Muscle layer of colon (tissue), 2 donors: ENCODE measurements around the gene MACROD2.

Experiments
- H3K27ac ChIP-seq: one replicate; pipeline ENCODE4 v1.7.0; 2013; ENCODE audit warnings: low read depth, mild to moderate bottlenecking, low read length, moderate library complexity
- H3K27me3 ChIP-seq, 2 donors: one replicate each; pipeline ENCODE4 v1.7.0; 2013; ENCODE audit warnings: low read length in 2 of 2, mild to moderate bottlenecking in 2 of 2; ENCODE audit not compliant: insufficient read depth in 2 of 2, control insufficient read depth in 1 of 2
- H3K36me3 ChIP-seq: one replicate; pipeline ENCODE4 v1.7.0; 2013; ENCODE audit warnings: mild to moderate bottlenecking, low read length; ENCODE audit not compliant: insufficient read depth
- H3K4me1 ChIP-seq: one replicate; pipeline ENCODE4 v1.7.0; 2013; ENCODE audit warnings: mild to moderate bottlenecking, low read length; ENCODE audit not compliant: insufficient read depth
- H3K4me3 ChIP-seq, 2 donors: one replicate each; pipeline ENCODE4 v1.7.0; 2013; ENCODE audit warnings: low read length in 2 of 2, low read depth in 1 of 2, mild to moderate bottlenecking in 1 of 2, moderate library complexity in 1 of 2
- H3K9ac ChIP-seq: one replicate; pipeline ENCODE4 v1.7.0; 2013; ENCODE audit warnings: low read length
- H3K9me3 ChIP-seq: one replicate; pipeline ENCODE4 v1.7.0; 2013; ENCODE audit warnings: mild to moderate bottlenecking, low read length
- donor health status: abdominal sarcoma.
- donor health status: Adenocarcinoma of cecum.

MACROD2 gene

DNA sequence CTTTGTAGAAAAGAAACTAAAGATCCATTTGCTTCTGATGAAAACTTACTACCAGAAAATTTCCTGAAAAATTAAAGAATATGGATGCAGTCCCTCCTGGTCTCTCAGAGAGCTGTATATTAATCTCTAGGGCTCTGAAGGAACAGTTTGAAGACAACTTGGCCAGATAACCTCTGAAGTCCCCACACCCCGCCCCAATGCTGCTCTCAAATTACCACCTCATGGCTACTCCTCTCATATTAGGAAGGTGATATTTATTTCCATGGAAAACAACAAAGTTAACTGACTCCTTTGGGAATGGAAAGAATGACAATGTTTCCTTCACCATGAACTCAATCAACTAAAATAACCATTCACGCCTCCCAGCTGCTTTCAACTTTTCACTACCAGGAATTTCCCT, 750.5 kb downstream of the MACROD2 start:
- no peak overlapping the region for H3K9ac ChIP-seq
- no peak overlapping the region for H3K27ac ChIP-seq
- H3K36me3 ChIP-seq = no peaks in the 10 kb centered on the region

DNA sequence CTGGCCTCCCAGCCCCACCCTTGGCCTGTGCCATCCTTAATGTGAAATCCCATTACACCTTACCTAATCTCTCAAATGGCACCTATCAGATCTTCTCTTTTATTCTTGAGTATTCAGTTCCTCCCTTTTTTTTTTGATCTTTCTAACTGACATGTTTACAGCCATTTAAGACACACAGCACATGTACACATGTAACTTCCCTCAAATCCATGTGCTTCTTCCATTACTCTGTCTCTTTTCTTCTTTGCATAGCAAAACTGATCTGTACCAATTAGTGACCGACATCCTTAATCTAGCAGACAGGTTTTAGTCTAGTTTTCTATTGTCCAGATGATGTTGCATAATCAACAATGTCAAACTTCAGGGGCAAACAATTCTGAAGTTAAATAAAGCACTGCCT, 755.9 kb downstream of the MACROD2 start:
- H3K4me1 ChIP-seq = no peaks in the 10 kb centered on the region
- H3K9me3 ChIP-seq = no peaks in the 10 kb centered on the region
- no peaks in the 10 kb centered on the region for H3K36me3 ChIP-seq
- H3K4me3 ChIP-seq = no peak overlapping the region
- H3K27me3 ChIP-seq = no peaks in the 10 kb centered on the region
- H3K27ac ChIP-seq = no peak overlapping the region
- no peak overlapping the region for H3K9ac ChIP-seq

More for the DNA sequence above, 750.5 kb downstream of the MACROD2 start:
- Histone ChIP-seq H3K4me1 (no peaks in the 10 kb centered on the region), H3K27me3 (no peaks in the 10 kb centered on the region), H3K9me3 (no peaks in the 10 kb centered on the region), H3K4me3 (no peak overlapping the region)

GRCh38 chr20:14757728-14758127, 762.4 kb downstream of the MACROD2 start:
- Histone ChIP-seq H3K9me3 (no peaks in the 10 kb centered on the region), H3K36me3 (no peaks in the 10 kb centered on the region), H3K9ac (no peak overlapping the region), H3K4me1 (no peaks in the 10 kb centered on the region), H3K27ac (no peak overlapping the region), H3K4me3 (no peak overlapping the region), H3K27me3 (no peaks in the 10 kb centered on the region)

- no peak overlapping the region for H3K27ac ChIP-seq
- no peaks in the 10 kb centered on the region for H3K4me1 ChIP-seq
- no peaks in the 10 kb centered on the region for H3K27me3 ChIP-seq
- H3K4me3 ChIP-seq = no peak overlapping the region
- H3K9ac ChIP-seq = no peak overlapping the region
- no peaks in the 10 kb centered on the region for H3K36me3 ChIP-seq
- H3K9me3 ChIP-seq = no peaks in the 10 kb centered on the region
Measured at GRCh38 chr20:14758356-14758755, 763.0 kb downstream of the MACROD2 start.

DNA sequence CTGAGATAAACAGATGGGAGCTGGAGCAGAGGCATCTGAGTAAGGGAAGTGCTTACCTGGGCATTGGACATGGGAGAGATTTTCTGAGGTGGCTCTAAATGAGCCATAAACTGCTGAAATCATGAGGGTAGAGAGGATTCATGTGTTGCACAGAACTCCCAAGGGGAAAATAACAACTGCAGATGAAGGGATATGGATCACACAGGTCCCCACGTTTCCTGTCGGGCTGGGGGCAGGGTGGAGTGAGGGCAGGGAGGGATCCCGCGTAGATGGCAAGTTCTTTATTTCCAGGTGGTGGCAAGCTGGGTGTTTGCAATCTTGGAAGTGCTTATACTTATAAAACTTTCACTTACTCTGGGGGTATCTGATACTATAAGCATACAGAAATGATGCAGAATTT, 764.7 kb downstream of the MACROD2 start:
- H3K4me3 ChIP-seq = no peak overlapping the region
- H3K27ac ChIP-seq = no peak overlapping the region
- no peak overlapping the region for H3K9ac ChIP-seq
- no peaks in the 10 kb centered on the region for H3K4me1 ChIP-seq
- H3K36me3 ChIP-seq = no peaks in the 10 kb centered on the region
- no peaks in the 10 kb centered on the region for H3K9me3 ChIP-seq
- H3K27me3 ChIP-seq = no peaks in the 10 kb centered on the region

DNA sequence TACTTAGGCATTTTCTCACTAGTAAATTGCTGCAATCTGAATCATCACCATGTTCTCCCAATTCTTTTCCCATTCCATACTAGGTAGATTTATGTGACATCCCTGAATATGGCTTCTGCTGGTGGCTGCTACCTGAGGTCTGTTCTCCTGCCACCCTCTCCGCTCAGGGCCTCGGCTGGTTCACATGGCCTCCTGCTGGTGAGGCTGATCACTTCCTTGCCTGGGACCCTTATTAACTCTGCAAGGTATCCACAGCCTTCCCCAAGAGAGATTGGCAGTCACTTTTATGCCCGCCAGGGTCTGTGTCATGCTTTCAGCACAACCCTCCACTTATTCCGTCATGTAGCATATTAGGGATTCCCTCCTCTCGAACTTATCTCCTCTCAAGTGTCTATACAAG, 766.6 kb downstream of the MACROD2 start:
- H3K36me3 ChIP-seq = no peaks in the 10 kb centered on the region
- no peak overlapping the region for H3K4me3 ChIP-seq
- no peak overlapping the region for H3K9ac ChIP-seq
- no peaks in the 10 kb centered on the region for H3K4me1 ChIP-seq
- no peaks in the 10 kb centered on the region for H3K27me3 ChIP-seq
- no peak overlapping the region for H3K27ac ChIP-seq
- H3K9me3 ChIP-seq = no peaks in the 10 kb centered on the region

GRCh38 chr20:14764511-14765369, 769.4 kb downstream of the MACROD2 start:
- H3K36me3 ChIP-seq = no peaks in the 10 kb centered on the region
- H3K27me3 ChIP-seq = no peaks in the 10 kb centered on the region
- no peaks in the 10 kb centered on the region for H3K4me1 ChIP-seq
- H3K4me3 ChIP-seq = no peak overlapping the region
- no peak overlapping the region for H3K9ac ChIP-seq
- no peak overlapping the region for H3K27ac ChIP-seq
- no peaks in the 10 kb centered on the region for H3K9me3 ChIP-seq

GRCh38 chr20:14765370-14765701, 770.0 kb downstream of the MACROD2 start:
- no peaks in the 10 kb centered on the region for H3K36me3 ChIP-seq
- no peak overlapping the region for H3K9ac ChIP-seq
- no peak overlapping the region for H3K4me3 ChIP-seq
- H3K9me3 ChIP-seq = no peaks in the 10 kb centered on the region
- H3K27me3 ChIP-seq = no peaks in the 10 kb centered on the region
- no peak overlapping the region for H3K27ac ChIP-seq
- H3K4me1 ChIP-seq = no peaks in the 10 kb centered on the region

DNA sequence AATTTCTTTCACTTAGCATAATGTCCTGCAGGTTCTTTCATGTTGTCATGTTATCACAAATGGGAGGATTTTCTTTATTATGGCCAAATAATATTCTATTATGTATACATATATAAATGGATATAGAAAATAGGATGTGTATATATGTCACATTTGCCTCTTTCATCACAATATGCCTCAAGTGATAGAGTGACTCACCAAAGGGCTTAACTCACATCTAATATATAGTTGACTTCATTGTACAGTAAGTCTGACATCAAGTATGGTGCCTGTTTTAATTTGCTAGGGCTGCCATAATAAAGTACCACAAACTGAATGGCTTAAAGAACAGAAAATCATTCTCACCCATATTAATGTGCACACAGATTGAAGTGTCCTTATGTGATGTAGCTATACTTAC, 778.2 kb downstream of the MACROD2 start:
- no peaks in the 10 kb centered on the region for H3K9me3 ChIP-seq
- no peak overlapping the region for H3K27ac ChIP-seq
- no peak overlapping the region for H3K9ac ChIP-seq
- H3K36me3 ChIP-seq = no peaks in the 10 kb centered on the region
- H3K4me1 ChIP-seq = no peaks in the 10 kb centered on the region
- no peak overlapping the region for H3K4me3 ChIP-seq
- no peaks in the 10 kb centered on the region for H3K27me3 ChIP-seq

- H3K27me3 ChIP-seq = no peaks in the 10 kb centered on the region
Measured at GRCh38 chr20:14775778-14776177, 780.5 kb downstream of the MACROD2 start.

GRCh38 chr20:14777591-14777990, 782.3 kb downstream of the MACROD2 start:
- no peaks in the 10 kb centered on the region for H3K36me3 ChIP-seq
- no peaks in the 10 kb centered on the region for H3K27me3 ChIP-seq
- H3K4me1 ChIP-seq = no peaks in the 10 kb centered on the region
- H3K9ac ChIP-seq = no peak overlapping the region
- no peak overlapping the region for H3K4me3 ChIP-seq
- no peaks in the 10 kb centered on the region for H3K9me3 ChIP-seq
- H3K27ac ChIP-seq = no peak overlapping the region

More at GRCh38 chr20:14775778-14776177, 780.5 kb downstream of the MACROD2 start:
- no peaks in the 10 kb centered on the region for H3K9me3 ChIP-seq
- no peak overlapping the region for H3K27ac ChIP-seq
- no peak overlapping the region for H3K4me3 ChIP-seq
- H3K36me3 ChIP-seq = no peaks in the 10 kb centered on the region
- no peaks in the 10 kb centered on the region for H3K4me1 ChIP-seq
- no peak overlapping the region for H3K9ac ChIP-seq

- Histone ChIP-seq H3K9ac (no peak overlapping the region), H3K27me3 (no peaks in the 10 kb centered on the region), H3K4me1 (no peaks in the 10 kb centered on the region), H3K36me3 (no peaks in the 10 kb centered on the region), H3K9me3 (no peaks in the 10 kb centered on the region), H3K27ac (no peak overlapping the region), H3K4me3 (no peak overlapping the region)
Measured at GRCh38 chr20:14778096-14778495, 782.8 kb downstream of the MACROD2 start.
